HG02973 (cell line): Measurements from ENCODE around the gene DHCR7.
"Not testable (repeated sequence)": the region's sequence is repeated elsewhere in the genome, so short reads cannot be mapped to it uniquely, and the experiment has no call there.

ENCODE experiments used
- ATAC-seq: cut with Tn5 transposase; IDR thresholded peaks from one replicate; pipeline ENCODE4 v1.9.1; 2021; ENCODE audit warnings: moderate library complexity; ENCODE audit not compliant: unreplicated experiment

Gene DHCR7

GRCh38 chr11:71441251-71441650, 6.9 kb downstream of the DHCR7 start:
- no peak for ATAC-seq

- ATAC-seq: no peak
These were observed 8.0 kb downstream of the DHCR7 start for GRCh38 chr11:71440021-71440755.

GRCh38 chr11:71438650-71439049, 9.5 kb downstream of the DHCR7 start:
- ATAC-seq: no peak

- no peak for ATAC-seq
These were observed 10.3 kb downstream of the DHCR7 start for GRCh38 chr11:71437879-71438278.

GRCh38 chr11:71437399-71437798, 10.8 kb downstream of the DHCR7 start:
- ATAC-seq: no peak

GRCh38 chr11:71436861-71437260, 11.3 kb downstream of the DHCR7 start:
- ATAC-seq: no peak

- no peak for ATAC-seq
These were observed 12.8 kb downstream of the DHCR7 start for GRCh38 chr11:71435278-71435951.

GRCh38 chr11:71434576-71435130, 13.5 kb downstream of the DHCR7 start:
- no peak for ATAC-seq

GRCh38 chr11:71433648-71434450, 14.3 kb downstream of the DHCR7 start:
- ATAC-seq: no peak

- no peak for ATAC-seq
These were observed 15.2 kb downstream of the DHCR7 start for GRCh38 chr11:71432761-71433647.

- ATAC-seq: no peak
These were observed 16.9 kb downstream of the DHCR7 start for GRCh38 chr11:71431271-71431670.

GRCh38 chr11:71430166-71430565, 18.0 kb downstream of the DHCR7 start:
- ATAC-seq: no peak

- no peak for ATAC-seq
These were observed 18.5 kb downstream of the DHCR7 start for GRCh38 chr11:71429701-71430100.

- ATAC-seq: no peak
These were observed 19.2 kb downstream of the DHCR7 start for GRCh38 chr11:71428861-71429435.

GRCh38 chr11:71426413-71426812, 21.8 kb downstream of the DHCR7 start:
- no peak for ATAC-seq

- ATAC-seq: no peak
These were observed 22.3 kb downstream of the DHCR7 start for GRCh38 chr11:71425860-71426259.

- ATAC-seq: no peak
These were observed 22.8 kb downstream of the DHCR7 start for GRCh38 chr11:71425409-71425808.

- no peak for ATAC-seq
These were observed 24.9 kb downstream of the DHCR7 start for GRCh38 chr11:71423181-71423790.

- not testable (repeated sequence) for ATAC-seq
These were observed 25.9 kb downstream of the DHCR7 start for GRCh38 chr11:71422318-71422717.
